A549 treated with RU486 at 1 μM for 4 hours (cell line): ENCODE measurements around the gene R3HDM1. TPM values are rescaled to one million over a fixed set of nuclear protein-coding genes. Genes with fewer than 3 reads are reported as not detected.

ENCODE experiments used
- total RNA-seq: library from RNA; stranded (reverse); fragments of 200-300 nt; extraction: Qiagen RNA extraction; gene quantifications from 5 replicates; pipeline ENCODE4 v1.2.3, GENCODE V29; 2022; ENCODE audit warnings: low read depth

Gene R3HDM1
- 24.9 to 29.0 TPM (median 27.1 TPM) in 5 replicates for total RNA-seq

DNA sequence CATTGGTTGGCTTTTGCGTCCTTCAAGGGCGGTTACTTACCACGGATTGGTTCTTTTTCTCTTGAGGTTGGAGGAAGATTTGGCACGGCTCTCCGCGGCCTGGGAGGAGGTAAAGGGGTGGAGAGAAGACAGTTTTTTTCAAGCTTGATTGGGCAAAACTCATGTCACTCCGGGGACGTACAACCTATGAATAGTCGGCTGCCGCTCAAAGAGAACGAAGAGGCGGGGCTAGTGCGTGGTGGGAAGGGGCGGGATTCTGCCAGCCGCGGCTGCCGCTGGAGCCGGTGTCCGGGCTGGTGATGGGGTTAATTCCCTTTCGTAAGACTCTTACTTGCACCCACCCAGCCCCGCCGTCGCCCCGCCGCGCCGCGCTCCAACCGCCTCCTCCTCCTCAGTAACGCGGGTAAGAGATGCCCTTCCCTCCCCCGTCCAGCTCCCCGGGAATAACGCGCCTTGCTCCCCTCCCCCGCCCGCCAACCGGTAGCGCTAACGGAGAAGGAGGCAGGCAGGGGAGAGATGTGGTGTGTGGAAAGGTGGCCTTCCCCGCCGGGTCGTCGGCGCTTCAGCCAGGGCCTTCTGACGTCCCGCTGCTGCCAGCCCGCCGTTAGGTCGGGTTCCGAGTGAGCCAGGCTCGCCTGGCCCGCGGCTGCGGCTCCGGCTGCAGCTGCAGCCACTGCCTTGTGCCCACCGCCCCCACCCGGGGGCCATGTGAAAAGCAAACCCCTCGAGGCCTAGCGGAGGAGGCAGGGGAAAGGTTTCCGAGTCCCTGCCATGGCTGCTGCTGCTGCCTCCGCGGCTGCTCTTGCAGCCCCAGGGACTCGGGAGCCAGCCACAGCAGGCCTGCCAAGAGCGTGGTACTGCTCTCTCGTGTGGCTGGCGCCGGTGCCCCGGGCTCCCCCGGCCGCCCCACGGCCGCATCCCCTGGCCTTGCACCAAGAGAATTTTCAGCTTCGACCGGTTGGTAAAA lies at the start of gene R3HDM1:
TSS of gene R3HDM1 (plus strand) at position 254 of the 967 bp plus-strand sequence. CDS start 73,362 bp downstream, outside the sequence.

DNA sequence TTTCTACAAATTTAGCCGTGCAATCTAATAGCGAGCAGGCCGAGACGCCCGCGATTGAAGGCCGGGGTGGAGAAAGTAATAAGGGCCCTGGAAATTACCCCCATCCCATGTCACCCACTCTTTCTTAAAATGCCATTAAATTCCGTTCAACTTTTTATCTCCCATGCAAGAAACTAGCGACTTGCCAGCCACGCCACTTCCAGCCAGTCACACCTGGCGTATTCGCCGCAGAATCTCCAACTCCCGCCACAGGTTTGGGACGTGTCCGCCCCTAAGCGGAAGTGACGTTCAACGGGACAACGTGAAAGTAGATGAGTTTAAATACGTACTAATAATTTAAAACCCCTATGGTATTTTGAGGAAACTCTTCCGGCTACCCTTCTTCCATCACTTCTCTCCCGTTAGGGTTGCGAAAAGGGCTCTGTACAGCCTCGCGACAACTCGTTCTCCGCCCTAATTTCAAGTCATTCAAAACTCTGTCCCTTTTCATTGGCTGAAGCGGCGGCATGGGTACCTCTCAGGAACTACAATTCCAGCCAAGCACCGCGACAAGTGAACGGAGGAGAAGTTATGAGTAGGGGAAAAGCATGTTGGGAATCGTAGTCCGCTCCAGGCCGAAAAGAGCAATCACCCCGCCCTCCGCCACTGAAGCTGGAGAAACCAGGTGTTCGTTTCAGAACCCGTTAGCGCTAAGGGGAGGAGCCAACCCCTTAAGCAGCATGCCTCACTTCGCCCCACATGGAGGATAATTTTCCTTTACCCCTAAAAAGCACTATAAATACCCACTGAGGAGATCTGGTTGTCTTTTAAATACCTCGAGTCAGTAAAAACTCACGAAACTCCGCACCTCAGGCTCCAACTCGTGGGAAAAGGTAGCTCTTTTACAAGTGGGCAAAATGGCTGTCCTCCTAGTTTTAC lies 712 bp upstream of the R3HDM1 start, which contains the start of gene ZRANB3:
TSS of gene ZRANB3 (minus strand) at position 906 of the 918 bp plus-strand sequence.

DNA sequence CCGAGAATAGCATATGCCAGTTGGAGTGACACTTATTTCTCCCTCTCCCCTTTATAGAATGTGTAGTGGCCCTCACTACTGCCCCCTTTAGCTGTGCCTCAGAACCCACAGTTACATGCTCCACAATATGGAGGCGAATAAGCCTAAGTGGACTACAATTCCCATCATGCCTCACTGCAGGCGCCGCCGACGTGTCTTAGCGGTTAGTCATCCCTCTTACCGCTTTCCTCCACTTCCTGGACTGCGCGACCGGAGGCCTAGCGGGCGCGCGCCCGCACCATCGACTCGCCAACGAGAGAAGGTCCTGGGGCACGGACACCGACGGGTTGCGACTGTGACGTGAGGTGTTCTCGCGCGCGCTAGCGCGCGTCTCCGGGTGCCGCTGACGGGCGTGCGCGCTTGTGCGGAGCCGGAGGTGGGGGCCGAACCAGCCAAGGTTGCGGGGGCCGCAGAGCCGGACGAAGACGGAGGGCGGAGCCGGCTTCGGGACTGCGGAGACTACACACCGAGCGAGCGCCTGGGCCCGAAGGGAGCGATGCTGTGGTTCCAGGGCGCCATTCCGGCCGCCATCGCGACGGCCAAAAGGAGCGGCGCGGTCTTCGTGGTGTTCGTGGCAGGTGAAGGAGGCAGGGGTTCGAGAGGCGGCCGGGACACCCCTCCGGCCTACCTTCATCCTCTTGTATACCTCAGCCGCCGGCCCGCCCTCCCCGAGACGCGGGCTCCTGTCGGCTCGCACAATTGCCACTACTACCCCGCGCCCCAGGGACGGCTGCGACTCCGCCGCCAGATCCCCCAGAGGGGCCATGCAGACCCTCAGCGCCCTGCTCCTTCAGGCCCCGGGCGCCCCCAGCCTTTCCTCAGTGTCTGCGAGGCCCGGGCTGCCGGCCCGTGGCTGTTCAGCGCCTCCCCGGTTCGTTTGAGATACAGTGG lies 210.4 kb downstream of the R3HDM1 start, which contains the start of gene UBXN4:
TSS of gene UBXN4 (plus strand) at position 461 of the 930 bp plus-strand sequence. CDS start at position 536, 75 bp downstream.

Other genes starting within 250 kb of the R3HDM1 start
- gene ZRANB3, start 266 bp upstream of the R3HDM1 start, total RNA-seq, result 4.3 to 7.0 TPM (median 4.8 TPM) in 5 replicates
- 24.4 to 46.6 TPM (median 43.3 TPM) in 5 replicates for gene UBXN4, start 210.4 kb downstream of the R3HDM1 start, total RNA-seq